Femur (tissue), 1 donor: ENCODE measurements around the gene BEST3.
"Not testable (repeated sequence)": the region's sequence is repeated elsewhere in the genome, so short reads cannot be mapped to it uniquely, and the experiment has no call there.

Experiments
- DNase-seq: peaks from one replicate; pipeline ENCODE4 v3.0.0-alpha.2; 2017

The BEST3 gene

GRCh38 chr12:69687390-69687789, 11.7 kb downstream of the BEST3 start:
- no peak for DNase-seq

- DNase-seq, result no peak
These were observed 12.4 kb downstream of the BEST3 start for GRCh38 chr12:69686731-69687130.

GRCh38 chr12:69685810-69686209, 13.3 kb downstream of the BEST3 start:
- DNase-seq, result no peak

GRCh38 chr12:69684466-69684865, 14.6 kb downstream of the BEST3 start:
- DNase-seq, result no peak

DNA sequence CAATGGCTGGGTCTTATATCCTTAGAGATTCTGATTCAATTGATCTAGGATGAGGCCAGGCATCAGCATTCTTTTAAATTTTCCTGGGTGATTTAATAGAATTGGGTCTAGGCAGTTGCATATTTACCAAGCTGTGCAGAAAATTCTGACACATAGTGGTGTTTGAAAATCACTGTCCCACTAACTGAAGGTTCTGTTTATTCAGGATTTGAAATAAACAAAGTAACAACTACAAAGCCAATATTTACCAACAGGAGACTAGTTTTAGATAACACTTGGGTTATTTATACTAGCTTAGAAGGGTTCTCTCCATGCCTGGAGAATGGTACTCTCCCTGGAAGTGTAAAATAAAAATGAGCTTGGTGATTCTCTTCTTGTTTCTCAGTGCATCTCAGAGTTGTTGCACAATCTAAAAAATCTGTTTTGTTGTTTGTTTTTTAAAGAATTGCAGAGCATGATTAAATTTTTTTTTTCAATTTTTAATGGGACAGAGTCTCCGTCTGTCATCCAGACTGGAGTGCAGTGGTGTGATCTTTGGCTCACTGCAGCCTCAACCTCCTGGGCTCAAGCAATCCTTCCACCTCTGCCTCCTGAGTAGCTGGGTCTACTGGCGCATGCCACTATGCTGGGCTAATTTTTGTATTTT, 16.9 kb downstream of the BEST3 start:
- DNase-seq, result no peak

DNA sequence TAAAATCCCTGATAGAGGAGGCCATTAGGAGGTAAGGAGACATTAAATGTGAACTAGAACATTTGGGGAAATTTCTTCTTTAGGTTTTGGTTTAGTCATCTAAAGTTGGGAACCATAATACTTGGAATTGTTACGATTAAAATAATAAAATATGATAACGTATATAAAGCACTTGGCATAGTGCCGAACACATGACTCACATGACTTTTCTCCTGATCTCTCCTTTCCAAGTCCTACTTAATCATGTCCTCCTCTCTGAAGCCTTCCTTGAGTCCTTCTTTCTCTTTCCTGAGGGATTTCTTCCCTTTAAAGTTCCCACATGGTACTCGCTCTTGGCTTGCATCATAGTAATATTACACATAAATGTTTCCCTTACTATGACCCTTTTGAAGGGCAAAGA, 20.0 kb downstream of the BEST3 start:
- DNase-seq, result no peak

GRCh38 chr12:69676257-69677012, 22.7 kb downstream of the BEST3 start:
- DNase-seq, result no peak

GRCh38 chr12:69672195-69672594, 26.9 kb downstream of the BEST3 start:
- no peak for DNase-seq

DNA sequence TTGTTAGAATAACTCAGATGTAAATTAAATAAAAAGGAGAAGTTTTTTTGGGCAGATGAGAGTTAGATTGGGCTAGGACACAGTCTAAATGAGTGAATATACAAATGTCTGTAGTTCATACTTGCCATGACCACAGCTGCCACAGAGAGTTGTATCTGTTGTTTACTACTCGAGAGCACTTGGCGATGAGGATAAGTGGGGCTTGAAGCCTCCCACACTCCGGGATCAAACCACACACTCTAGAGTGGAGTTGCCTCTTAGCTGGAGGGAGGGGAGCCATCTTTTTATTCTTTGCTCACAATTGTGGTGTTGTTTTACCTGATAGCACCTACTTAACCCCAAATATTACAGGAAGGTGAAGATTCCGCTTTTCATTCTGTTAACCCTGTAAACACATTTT, 27.5 kb downstream of the BEST3 start:
- no peak for DNase-seq

DNA sequence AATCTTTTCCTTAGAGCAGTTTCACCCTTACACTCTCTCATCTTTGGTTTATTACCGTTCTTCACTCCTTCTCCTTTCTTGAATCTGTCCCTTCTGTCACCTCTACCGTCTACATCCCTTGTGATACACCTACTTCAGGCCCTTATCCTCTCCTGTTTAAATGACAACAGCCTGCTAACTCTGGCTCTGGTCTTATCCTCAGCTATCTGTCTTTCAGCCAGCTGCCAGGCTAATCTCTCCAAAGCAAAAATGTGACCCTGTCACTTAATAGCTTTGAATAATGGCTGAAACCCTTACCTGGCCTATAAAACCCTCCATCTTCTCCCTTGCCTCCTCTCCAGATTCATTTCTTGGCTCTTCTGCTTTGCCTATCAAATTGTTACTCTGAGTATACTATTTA, 32.3 kb downstream of the BEST3 start:
- DNase-seq, result no peak

DNA sequence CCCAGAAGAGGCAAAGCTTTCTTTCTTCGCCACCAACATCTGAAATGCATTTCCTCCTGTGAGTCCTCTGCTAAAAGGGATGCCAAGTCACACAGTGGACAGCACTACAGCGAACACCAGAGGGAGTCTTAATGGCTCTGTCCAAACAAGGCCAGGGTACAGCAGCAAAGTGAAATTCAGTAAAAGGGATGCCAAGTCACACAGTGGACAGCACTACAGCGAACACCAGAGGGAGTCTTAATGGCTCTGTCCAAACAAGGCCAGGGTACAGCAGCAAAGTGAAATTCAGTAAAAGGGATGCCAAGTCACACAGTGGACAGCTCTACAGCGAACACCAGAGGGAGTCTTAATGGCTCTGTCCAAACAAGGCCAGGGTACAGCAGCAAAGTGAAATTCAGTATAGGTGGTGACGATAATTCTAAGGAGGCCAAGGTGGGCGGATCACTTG, 34.1 kb downstream of the BEST3 start:
- DNase-seq, result not testable (repeated sequence)

GRCh38 chr12:69663726-69664125, 35.4 kb downstream of the BEST3 start:
- DNase-seq, result no peak

DNA sequence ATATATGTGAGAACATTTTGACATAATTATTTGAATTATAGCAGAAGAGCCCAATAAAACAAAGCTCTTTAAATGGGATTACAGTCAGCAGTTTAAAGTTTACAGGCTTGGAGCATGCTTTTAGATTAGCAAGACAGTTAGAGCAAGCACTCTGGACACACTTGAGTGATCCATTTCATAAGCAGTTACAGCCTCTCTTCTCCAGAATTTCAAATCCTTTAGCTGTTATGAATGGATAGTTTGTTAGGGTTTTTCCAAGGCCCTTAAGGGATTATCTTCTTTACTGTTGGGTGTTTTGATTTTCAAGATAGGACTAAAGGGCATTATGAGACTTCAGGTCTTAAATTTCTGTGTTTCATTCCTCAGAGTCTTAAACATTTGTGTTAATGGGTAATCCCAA, 36.3 kb downstream of the BEST3 start:
- DNase-seq, result no peak

DNA sequence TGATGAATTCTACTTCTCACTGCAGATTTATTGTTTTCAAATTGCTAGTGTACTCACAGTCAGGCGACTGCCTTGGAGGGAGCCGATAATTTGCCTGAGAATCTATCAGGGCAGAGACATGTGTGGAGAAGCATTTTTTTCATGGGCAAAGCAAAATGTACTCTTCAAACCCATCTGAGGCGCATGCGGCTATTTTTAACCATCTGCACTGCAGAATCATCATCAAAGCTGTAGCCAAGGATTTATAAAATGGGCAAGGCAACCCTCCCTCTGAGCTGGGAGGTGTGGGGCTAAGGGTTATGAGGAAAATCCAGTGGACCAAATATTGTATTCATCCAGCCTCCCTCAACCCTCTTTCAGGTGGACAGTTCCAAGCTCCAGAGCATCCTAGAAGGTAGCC, 37.7 kb downstream of the BEST3 start:
- no peak for DNase-seq

DNA sequence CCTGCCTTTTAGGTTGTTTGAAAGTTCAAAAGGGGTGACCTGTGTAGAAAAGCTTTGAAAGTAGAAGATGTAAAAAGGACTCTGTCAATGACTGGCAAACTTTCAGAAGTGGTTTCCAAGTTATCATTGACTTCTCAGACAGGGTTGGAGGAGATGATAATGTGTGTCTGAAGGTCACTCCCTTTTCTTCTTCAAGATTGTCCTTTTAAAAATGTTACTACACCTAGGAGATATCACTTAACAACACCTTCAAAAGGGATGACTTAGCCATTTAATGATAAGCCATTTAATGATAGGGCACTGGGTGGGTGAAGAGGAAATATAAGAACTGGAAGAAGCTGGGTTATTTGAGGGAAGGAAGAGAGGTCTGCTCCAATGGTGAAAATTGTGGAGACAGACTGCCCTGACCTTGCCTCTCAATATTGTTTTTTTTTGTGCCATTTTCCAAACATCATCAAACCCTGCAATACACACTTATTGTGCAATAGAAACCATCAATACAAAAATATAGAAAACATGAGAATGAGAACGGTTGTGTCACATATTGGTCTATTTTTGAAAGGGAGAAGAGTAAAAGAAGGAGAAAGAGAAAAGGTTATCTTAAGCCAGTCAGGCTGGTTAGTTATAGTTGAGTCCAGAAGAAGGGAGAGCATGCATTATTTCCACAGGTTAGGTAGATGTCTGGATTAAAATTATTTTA, 38.8 kb downstream of the BEST3 start:
- DNase-seq, result no peak

GRCh38 chr12:69658203-69658602, 40.9 kb downstream of the BEST3 start:
- no peak for DNase-seq

DNA sequence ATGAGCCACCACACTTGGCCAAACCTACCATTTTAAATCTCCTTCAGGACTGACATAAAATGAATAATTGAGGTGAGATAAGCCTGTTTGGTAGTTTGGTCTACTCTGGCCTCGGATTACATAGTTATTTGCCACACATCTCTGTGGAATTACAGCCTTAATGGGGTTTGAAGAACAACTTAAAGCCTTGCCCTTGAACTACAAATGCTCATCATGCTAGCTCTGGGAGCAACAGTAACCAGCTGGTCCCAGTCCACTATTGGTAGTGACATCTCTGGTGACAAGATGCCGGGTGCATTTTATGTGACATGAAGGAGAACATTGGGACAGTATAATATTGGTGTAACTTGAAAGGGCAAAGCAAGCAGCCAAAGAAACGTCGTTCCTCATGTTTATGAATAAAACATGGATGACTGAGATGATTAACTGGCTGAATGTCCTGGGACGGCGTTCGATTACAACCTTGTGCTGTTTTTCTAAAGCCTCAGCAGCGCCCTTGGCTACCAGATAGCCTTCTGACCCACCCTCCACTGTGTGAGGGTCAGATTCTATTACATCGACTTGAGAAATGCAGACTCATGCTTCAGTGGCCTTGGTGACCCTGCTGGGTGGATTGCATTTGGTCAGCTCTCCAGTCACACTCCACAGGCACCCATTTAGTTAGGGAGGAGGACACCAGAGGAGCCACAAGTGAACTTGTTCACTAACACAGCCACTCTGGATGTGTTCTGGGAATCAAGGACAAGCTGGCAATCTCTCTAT, 41.5 kb downstream of the BEST3 start:
- DNase-seq, result peak; percentile 43

- DNase-seq, result no peak
These were observed 43.3 kb downstream of the BEST3 start for GRCh38 chr12:69655616-69656340.

- no peak for DNase-seq
These were observed 45.4 kb downstream of the BEST3 start for GRCh38 chr12:69653703-69654102.

GRCh38 chr12:69651922-69652321, 47.2 kb downstream of the BEST3 start:
- no peak for DNase-seq

DNA sequence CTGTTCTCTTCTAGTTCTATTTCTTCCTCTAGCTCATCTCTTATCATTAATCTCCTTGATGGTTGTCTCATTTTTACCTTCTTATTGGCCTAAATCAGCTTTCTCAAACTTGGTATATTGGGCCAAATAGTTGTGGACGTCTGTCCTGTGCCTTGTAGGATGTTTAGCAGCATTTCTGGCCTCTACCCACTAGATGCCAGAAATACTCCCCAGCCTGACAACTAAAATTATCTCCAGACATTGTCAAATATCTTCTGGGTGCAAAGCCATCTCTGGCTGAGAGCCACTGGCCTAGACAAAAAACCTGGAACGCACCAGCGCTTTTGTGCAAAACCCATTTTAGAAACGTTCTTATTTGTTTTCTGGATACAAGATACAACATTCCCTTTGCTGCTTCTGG, 49.6 kb downstream of the BEST3 start:
- no peak for DNase-seq

GRCh38 chr12:69648476-69648875, 50.6 kb downstream of the BEST3 start:
- no peak for DNase-seq

DNA sequence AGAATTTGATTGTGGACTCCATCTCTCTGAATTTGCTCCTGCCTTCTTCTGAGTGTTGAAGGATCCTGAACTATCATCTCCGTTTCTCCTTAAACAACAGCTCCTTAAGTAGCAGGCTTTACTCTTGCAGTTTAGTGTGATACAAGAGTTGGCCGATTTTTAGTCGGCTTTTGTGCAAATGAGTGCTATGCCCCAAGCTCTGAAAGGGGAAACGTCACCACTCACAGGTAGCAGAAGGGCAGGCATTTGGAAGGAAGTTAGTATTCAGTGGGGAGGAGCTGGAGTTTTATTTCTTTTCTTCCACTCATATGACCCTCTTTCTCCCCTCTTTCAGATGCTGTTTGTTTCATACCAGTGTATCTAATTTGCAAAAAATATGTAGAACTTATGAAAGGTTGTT, 51.9 kb downstream of the BEST3 start:
- DNase-seq, result no peak
